GM19351 (cell line): Measurements from ENCODE around the gene OR52L1.
"Not testable (repeated sequence)": the region's sequence is repeated elsewhere in the genome, so short reads cannot be mapped to it uniquely, and the experiment has no call there.

Experiments
- ATAC-seq: cut with Tn5 transposase; IDR thresholded peaks from one replicate; pipeline ENCODE4 v1.9.1; 2021; ENCODE audit warnings: mild to moderate bottlenecking, moderate library complexity; ENCODE audit not compliant: unreplicated experiment

OR52L1 gene

GRCh38 chr11:5986885-5987284 is at the start of gene OR52L1:
TSS of gene OR52L1 (minus strand) at chr11:5986985. CDS start at chr11:5986930, 55 bp downstream.
- ATAC-seq, result no peak

- ATAC-seq, result no peak
Measured at GRCh38 chr11:6030708-6031405, 44.1 kb upstream of the OR52L1 start, which contains the start of gene OR56A1. TSS of gene OR56A1 (minus strand) at chr11:6030758. CDS start at chr11:6027692, 3,066 bp downstream.

- ATAC-seq, result no peak
Measured at GRCh38 chr11:6027501-6027900, 40.7 kb upstream of the OR52L1 start.

- ATAC-seq, result no peak
Measured at GRCh38 chr11:6025056-6025455, 38.3 kb upstream of the OR52L1 start.

- ATAC-seq, result peak; percentile 82
Measured at GRCh38 chr11:6022956-6023355, 36.2 kb upstream of the OR52L1 start.

GRCh38 chr11:6013042-6013441 is 26.3 kb upstream of the OR52L1 start:
- no peak for ATAC-seq

GRCh38 chr11:6012035-6012668 is 25.4 kb upstream of the OR52L1 start:
- no peak for ATAC-seq

- ATAC-seq, result no peak
Measured at GRCh38 chr11:6006846-6007245, 20.1 kb upstream of the OR52L1 start, which contains the start of gene OR56A4. TSS of gene OR56A4 (minus strand) at chr11:6006946. CDS start at chr11:6002992, 3,954 bp downstream.

GRCh38 chr11:6006395-6006794 is 19.6 kb upstream of the OR52L1 start:
- no peak for ATAC-seq

GRCh38 chr11:6002202-6002699 is 15.5 kb upstream of the OR52L1 start:
- ATAC-seq, result no peak

- ATAC-seq, result no peak
Measured at GRCh38 chr11:5994791-5995190, 8.0 kb upstream of the OR52L1 start.

GRCh38 chr11:5992604-5993251 is 5.9 kb upstream of the OR52L1 start:
- peak; percentile 55 for ATAC-seq

GRCh38 chr11:5992150-5992549 is 5.4 kb upstream of the OR52L1 start:
- ATAC-seq, result peak; percentile 15

GRCh38 chr11:5989203-5989602 is 2.4 kb upstream of the OR52L1 start:
- ATAC-seq, result no peak

- no peak for ATAC-seq
Measured at GRCh38 chr11:5983443-5983842, 3.3 kb downstream of the OR52L1 start.

GRCh38 chr11:5973530-5973929 is 13.3 kb downstream of the OR52L1 start:
- no peak for ATAC-seq

GRCh38 chr11:5968394-5968793 is 18.4 kb downstream of the OR52L1 start, which contains the start of gene OR56A5:
TSS of gene OR56A5 (minus strand) at chr11:5968494. CDS start at chr11:5968494, 0 bp downstream.
- ATAC-seq, result no peak

- no peak for ATAC-seq
Measured at GRCh38 chr11:5967708-5968107, 19.1 kb downstream of the OR52L1 start.

GRCh38 chr11:5966958-5967357 is 19.8 kb downstream of the OR52L1 start:
- no peak for ATAC-seq

- not testable (repeated sequence) for ATAC-seq
Measured at GRCh38 chr11:5960704-5961320, 26.0 kb downstream of the OR52L1 start.

GRCh38 chr11:5955586-5955985 is 31.2 kb downstream of the OR52L1 start:
- ATAC-seq, result no peak
